ENCODE data around the gene ASIP.
"Not testable (repeated sequence)": the region's sequence is repeated elsewhere in the genome, so short reads cannot be mapped to it uniquely, and the experiment has no call there.

ASIP gene

GRCh38 chr20:34240121-34240520 is 1.1 kb upstream of the ASIP start:
- Histone ChIP-seq H3K9me3 (ENCODE audit: control extremely low read depth in 1 of 5, control insufficient read depth in 4 of 5, insufficient read depth in 2 of 5, low read depth in 1 of 5, low read length in 4 of 5) (peaks cover 0 to 11% (median 5%) of the 10 kb centered on the region in 5 experiments), H3K27me3 (replicated peaks in 2 of 5; ENCODE audit: control insufficient read depth in 4 of 5, insufficient read depth in 5 of 5, low read length in 4 of 5) (no peaks in the 10 kb centered on the region), H3K4me1 (ENCODE audit: control extremely low read depth in 1 of 4, control insufficient read depth in 4 of 4, insufficient read depth in 4 of 4, low read length in 3 of 4) (peaks cover 5 to 16% (median 9%) of the 10 kb centered on the region in 4 experiments), H3K27ac (ENCODE audit: insufficient read depth in 1 of 2, low read depth in 1 of 2, low read length in 2 of 2, poor library complexity in 1 of 2, severe bottlenecking in 2 of 2) (no peak overlapping the region), H3K36me3 (ENCODE audit: control insufficient read depth in 4 of 4, insufficient read depth in 4 of 4, low read length in 3 of 4) (no peaks in the 10 kb centered on the region), H3K4me3 (ENCODE audit: control insufficient read depth in 1 of 7, extremely low read depth in 1 of 7, insufficient read depth in 4 of 7, low read depth in 2 of 7, low read length in 6 of 7) (no peak overlapping the region)
- ChIA-PET POLR2A (no interaction called here), CTCF (interaction anchor here (0.9 to 1.1 kb wide), 2 partner anchors 10 to 41 kb away, joined by 3 read pairs; no protein-coding TSS in a partner anchor)
- DNase-seq, result no peak
- WGBS (ENCODE audit: insufficient coverage), result 100% methylated on average over 1 of the region's 1 CpG

GRCh38 chr20:34242015-34242414 is 792 bp downstream of the ASIP start:
- CTCF ChIA-PET; H3K27ac ChIP-seq (ENCODE audit: insufficient read depth in 1 of 2, low read depth in 1 of 2, low read length in 2 of 2, poor library complexity in 1 of 2, severe bottlenecking in 2 of 2); DNase-seq; H3K27me3 ChIP-seq (replicated peaks in 2 of 5; ENCODE audit: control insufficient read depth in 4 of 5, insufficient read depth in 5 of 5, low read length in 4 of 5); H3K4me3 ChIP-seq (ENCODE audit: control insufficient read depth in 1 of 7, extremely low read depth in 1 of 7, insufficient read depth in 4 of 7, low read depth in 2 of 7, low read length in 6 of 7); H3K36me3 ChIP-seq (ENCODE audit: control insufficient read depth in 4 of 4, insufficient read depth in 4 of 4, low read length in 3 of 4): not testable (repeated sequence)
- Histone ChIP-seq H3K4me1 (ENCODE audit: control extremely low read depth in 1 of 4, control insufficient read depth in 4 of 4, insufficient read depth in 4 of 4, low read length in 3 of 4) (peaks cover 5 to 16% (median 9%) of the 10 kb centered on the region in 4 experiments), H3K9me3 (ENCODE audit: control extremely low read depth in 1 of 5, control insufficient read depth in 4 of 5, insufficient read depth in 2 of 5, low read depth in 1 of 5, low read length in 4 of 5) (peaks cover 0 to 11% (median 5%) of the 10 kb centered on the region in 5 experiments)
- POLR2A ChIA-PET, result interaction anchor here (0.5 kb wide), 1 partner anchor 841 kb away, joined by 3 read pairs; no protein-coding TSS in a partner anchor
- WGBS (ENCODE audit: insufficient coverage), result 100% methylated on average over 2 of the region's 4 CpGs

DNA sequence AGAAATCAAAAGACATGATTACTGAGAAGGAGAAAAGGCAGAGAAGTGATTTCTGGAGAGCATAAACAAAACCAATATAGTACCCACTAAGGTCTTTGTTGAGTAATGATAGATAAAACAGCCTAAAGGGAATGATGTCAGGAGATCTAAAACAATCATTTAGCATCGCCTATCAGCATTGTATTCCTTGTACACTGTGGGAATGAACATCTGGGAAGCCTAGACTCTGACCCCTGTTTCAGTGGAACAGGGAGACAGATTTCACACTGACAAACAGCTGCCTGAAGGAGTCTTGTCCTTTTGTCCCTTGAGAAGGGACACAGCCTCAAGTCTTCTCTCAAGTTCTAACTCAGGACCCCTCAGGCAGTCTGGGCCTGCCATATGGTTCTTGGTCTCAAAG is 1.7 kb downstream of the ASIP start:
- Histone ChIP-seq H3K9me3 (ENCODE audit: control extremely low read depth in 1 of 5, control insufficient read depth in 4 of 5, insufficient read depth in 2 of 5, low read depth in 1 of 5, low read length in 4 of 5) (peaks cover 0 to 4% (median 0%) of the 10 kb centered on the region in 5 experiments), H3K4me1 (ENCODE audit: control extremely low read depth in 1 of 4, control insufficient read depth in 4 of 4, insufficient read depth in 4 of 4, low read length in 3 of 4) (peaks cover 5 to 16% (median 9%) of the 10 kb centered on the region in 4 experiments), H3K36me3 (ENCODE audit: control insufficient read depth in 4 of 4, insufficient read depth in 4 of 4, low read length in 3 of 4) (no peaks in the 10 kb centered on the region), H3K4me3 (ENCODE audit: control insufficient read depth in 1 of 7, extremely low read depth in 1 of 7, insufficient read depth in 4 of 7, low read depth in 2 of 7, low read length in 6 of 7) (no peak overlapping the region), H3K27me3 (replicated peaks in 2 of 5; ENCODE audit: control insufficient read depth in 4 of 5, insufficient read depth in 5 of 5, low read length in 4 of 5) (no peaks in the 10 kb centered on the region), H3K27ac (ENCODE audit: insufficient read depth in 1 of 2, low read depth in 1 of 2, low read length in 2 of 2, poor library complexity in 1 of 2, severe bottlenecking in 2 of 2) (no peak overlapping the region)
- ChIA-PET POLR2A (no interaction called here), CTCF (no interaction called here)
- DNase-seq, result no peak
- 100% methylated on average over 1 of the region's 1 CpG for WGBS (ENCODE audit: insufficient coverage)

DNA sequence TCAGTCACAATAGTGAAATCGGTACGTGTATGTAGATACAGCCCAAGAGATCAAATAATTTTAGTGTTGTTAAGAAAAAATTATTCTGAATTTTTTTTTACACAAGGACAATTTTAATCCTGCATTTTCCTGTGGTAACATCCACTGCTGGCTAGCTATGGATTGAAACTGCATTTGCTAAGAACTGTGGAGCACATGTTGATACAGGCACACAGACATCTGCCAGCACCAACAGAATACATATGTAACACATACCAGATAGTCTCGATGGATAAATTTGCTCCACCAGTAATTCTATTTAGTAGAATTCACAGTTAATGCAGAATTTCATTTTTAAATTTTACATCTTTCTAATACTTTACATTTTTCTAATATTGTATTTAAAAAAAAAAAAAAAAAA is 2.2 kb downstream of the ASIP start:
- no peak for DNase-seq
- no peaks in the 10 kb centered on the region for H3K9me3 ChIP-seq (ENCODE audit: control extremely low read depth in 1 of 5, control insufficient read depth in 4 of 5, insufficient read depth in 2 of 5, low read depth in 1 of 5, low read length in 4 of 5)
- no peak overlapping the region for H3K27ac ChIP-seq (ENCODE audit: insufficient read depth in 1 of 2, low read depth in 1 of 2, low read length in 2 of 2, poor library complexity in 1 of 2, severe bottlenecking in 2 of 2)
- no peak overlapping the region for H3K4me3 ChIP-seq (ENCODE audit: control insufficient read depth in 1 of 7, extremely low read depth in 1 of 7, insufficient read depth in 4 of 7, low read depth in 2 of 7, low read length in 6 of 7)
- CTCF ChIA-PET, result no interaction called here
- H3K36me3 ChIP-seq (ENCODE audit: control insufficient read depth in 4 of 4, insufficient read depth in 4 of 4, low read length in 3 of 4), result no peaks in the 10 kb centered on the region
- POLR2A ChIA-PET, result no interaction called here
- peaks cover 5 to 16% (median 9%) of the 10 kb centered on the region in 4 experiments for H3K4me1 ChIP-seq (ENCODE audit: control extremely low read depth in 1 of 4, control insufficient read depth in 4 of 4, insufficient read depth in 4 of 4, low read length in 3 of 4)
- no peaks in the 10 kb centered on the region for H3K27me3 ChIP-seq (replicated peaks in 2 of 5; ENCODE audit: control insufficient read depth in 4 of 5, insufficient read depth in 5 of 5, low read length in 4 of 5)
- no CpG with 5 or more reads among the region's 3 CpGs for WGBS (ENCODE audit: insufficient coverage)

DNA sequence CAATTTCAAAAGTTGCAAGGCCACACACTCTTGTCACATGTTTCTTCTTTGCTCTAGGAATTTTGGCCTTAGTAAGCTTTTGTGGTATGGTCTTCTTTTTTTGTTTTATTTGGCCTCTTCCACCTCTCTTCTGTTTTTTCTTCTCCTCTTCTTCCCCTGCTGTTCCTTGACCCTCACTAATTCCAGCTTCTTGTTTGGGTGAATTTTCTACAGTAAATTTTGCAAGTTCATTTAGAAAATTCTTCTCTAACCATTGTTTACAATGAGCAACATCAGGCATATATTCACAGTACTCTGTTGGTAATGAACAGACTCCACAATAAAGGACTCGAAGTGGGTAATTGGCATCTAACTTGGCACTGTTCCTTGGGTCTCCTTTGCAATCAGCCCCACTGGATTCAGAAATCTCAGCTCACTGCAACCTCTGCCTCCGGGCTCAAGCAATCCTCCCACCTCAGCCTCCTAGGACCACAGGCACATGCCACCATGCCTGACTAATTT is 5.0 kb downstream of the ASIP start:
- peaks cover 4 to 23% (median 6%) of the 10 kb centered on the region in 4 experiments for H3K4me1 ChIP-seq (ENCODE audit: control extremely low read depth in 1 of 4, control insufficient read depth in 4 of 4, insufficient read depth in 4 of 4, low read length in 3 of 4)
- no peak overlapping the region for H3K27ac ChIP-seq (ENCODE audit: insufficient read depth in 1 of 2, low read depth in 1 of 2, low read length in 2 of 2, poor library complexity in 1 of 2, severe bottlenecking in 2 of 2)
- H3K4me3 ChIP-seq (ENCODE audit: control insufficient read depth in 1 of 7, extremely low read depth in 1 of 7, insufficient read depth in 4 of 7, low read depth in 2 of 7, low read length in 6 of 7), result no peak overlapping the region
- DNase-seq, result no peak
- H3K27me3 ChIP-seq (replicated peaks in 2 of 5; ENCODE audit: control insufficient read depth in 4 of 5, insufficient read depth in 5 of 5, low read length in 4 of 5), result no peaks in the 10 kb centered on the region
- ChIA-PET CTCF (interaction anchor here (1.0 kb wide), 1 partner anchor 9 kb away, joined by 3 read pairs; no protein-coding TSS in a partner anchor), POLR2A (no interaction called here)
- H3K9me3 ChIP-seq (ENCODE audit: control extremely low read depth in 1 of 5, control insufficient read depth in 4 of 5, insufficient read depth in 2 of 5, low read depth in 1 of 5, low read length in 4 of 5), result no peaks in the 10 kb centered on the region
- H3K36me3 ChIP-seq (ENCODE audit: control insufficient read depth in 4 of 4, insufficient read depth in 4 of 4, low read length in 3 of 4), result no peaks in the 10 kb centered on the region
- WGBS (ENCODE audit: insufficient coverage), result no CpG with 5 or more reads among the region's 2 CpGs

DNA sequence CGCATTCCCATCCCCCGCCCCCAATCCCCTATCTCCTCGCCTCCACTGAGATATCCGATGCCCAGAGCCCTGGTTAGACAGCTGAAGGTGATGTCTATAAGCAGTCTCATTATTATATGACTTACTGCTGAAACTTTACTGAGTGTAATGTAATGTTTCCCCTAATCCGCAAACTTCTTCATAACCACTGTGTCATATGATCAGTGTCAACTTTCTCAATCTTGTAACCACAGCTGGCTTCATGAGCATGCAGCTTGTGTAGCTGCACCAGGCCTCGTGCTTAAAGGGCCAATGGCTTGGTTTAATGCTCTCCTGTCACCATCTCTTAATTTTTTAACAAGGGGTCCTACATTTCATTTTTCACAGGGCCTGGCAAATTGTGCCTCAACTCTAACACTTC is 8.1 kb downstream of the ASIP start:
- peaks cover 0 to 18% (median 4%) of the 10 kb centered on the region in 4 experiments for H3K4me1 ChIP-seq (ENCODE audit: control extremely low read depth in 1 of 4, control insufficient read depth in 4 of 4, insufficient read depth in 4 of 4, low read length in 3 of 4)
- 0% methylated on average over 1 of the region's 6 CpGs for WGBS (ENCODE audit: insufficient coverage)
- no peaks in the 10 kb centered on the region for H3K9me3 ChIP-seq (ENCODE audit: control extremely low read depth in 1 of 5, control insufficient read depth in 4 of 5, insufficient read depth in 2 of 5, low read depth in 1 of 5, low read length in 4 of 5)
- no peaks in the 10 kb centered on the region for H3K36me3 ChIP-seq (ENCODE audit: control insufficient read depth in 4 of 4, insufficient read depth in 4 of 4, low read length in 3 of 4)
- no peak overlapping the region for H3K27ac ChIP-seq (ENCODE audit: insufficient read depth in 1 of 2, low read depth in 1 of 2, low read length in 2 of 2, poor library complexity in 1 of 2, severe bottlenecking in 2 of 2)
- ChIA-PET CTCF (interaction anchor here (0.6 to 1.7 kb wide), 2 partner anchors 54 to 58 kb away, joined by 3 to 5 read pairs; no protein-coding TSS in a partner anchor), POLR2A (interaction anchor here (0.6 kb wide), 1 partner anchor 1004 kb away, joined by 3 read pairs; no protein-coding TSS in a partner anchor)
- no peaks in the 10 kb centered on the region for H3K27me3 ChIP-seq (replicated peaks in 2 of 5; ENCODE audit: control insufficient read depth in 4 of 5, insufficient read depth in 5 of 5, low read length in 4 of 5)
- DNase-seq, result peak; percentile 32 to 89 (median 81)
- H3K4me3 ChIP-seq (ENCODE audit: control insufficient read depth in 1 of 7, extremely low read depth in 1 of 7, insufficient read depth in 4 of 7, low read depth in 2 of 7, low read length in 6 of 7), result no peak overlapping the region

- no peaks in the 10 kb centered on the region for H3K9me3 ChIP-seq (ENCODE audit: control extremely low read depth in 1 of 5, control insufficient read depth in 4 of 5, insufficient read depth in 2 of 5, low read depth in 1 of 5, low read length in 4 of 5)
- no peaks in the 10 kb centered on the region for H3K36me3 ChIP-seq (ENCODE audit: control insufficient read depth in 4 of 4, insufficient read depth in 4 of 4, low read length in 3 of 4)
- no peaks in the 10 kb centered on the region for H3K27me3 ChIP-seq (replicated peaks in 2 of 5; ENCODE audit: control insufficient read depth in 4 of 5, insufficient read depth in 5 of 5, low read length in 4 of 5)
- CTCF ChIA-PET, result interaction anchor here (0.8 to 1.7 kb wide), 2 partner anchors 10 to 59 kb away, joined by 3 to 5 read pairs; no protein-coding TSS in a partner anchor
- POLR2A ChIA-PET, result no interaction called here
- no peak overlapping the region for H3K27ac ChIP-seq (ENCODE audit: insufficient read depth in 1 of 2, low read depth in 1 of 2, low read length in 2 of 2, poor library complexity in 1 of 2, severe bottlenecking in 2 of 2)
- peaks cover 0 to 18% (median 4%) of the 10 kb centered on the region in 4 experiments for H3K4me1 ChIP-seq (ENCODE audit: control extremely low read depth in 1 of 4, control insufficient read depth in 4 of 4, insufficient read depth in 4 of 4, low read length in 3 of 4)
- no peak for DNase-seq
- H3K4me3 ChIP-seq (ENCODE audit: control insufficient read depth in 1 of 7, extremely low read depth in 1 of 7, insufficient read depth in 4 of 7, low read depth in 2 of 7, low read length in 6 of 7), result no peak overlapping the region
These were observed 8.8 kb downstream of the ASIP start for GRCh38 chr20:34250005-34250404.

All from common myeloid progenitor, CD34-positive (primary cell).